Activated T-helper 17 cell treated with anti-CD3 and anti-CD28 coated beads, Interleukin-2, amount 50 U/mL, for 72 hours (primary cell): ENCODE measurements around the gene TNFAIP8L3. TPM values are rescaled to one million over a fixed set of nuclear protein-coding genes. Genes with fewer than 3 reads are reported as not detected.
"Not testable (repeated sequence)": the region's sequence is repeated elsewhere in the genome, so short reads cannot be mapped to it uniquely, and the experiment has no call there.

ENCODE experiments used
- ATAC-seq: fragments of 150-1000 bp; cut with Tn5 transposase; replicated peaks from 2 replicates; pipeline ENCODE4 v1.10.0; 2021; ENCODE audit warnings: mild to moderate bottlenecking, moderate library complexity
- H3K27ac Mint-ChIP-seq: one replicate; pipeline ENCODE4 v1.8.0; 2022; ENCODE audit warnings: mixed read lengths
- H3K27me3 Mint-ChIP-seq: one replicate; pipeline ENCODE4 v1.8.0; 2022; ENCODE audit warnings: mixed read lengths
- H3K36me3 Mint-ChIP-seq: one replicate; pipeline ENCODE4 v1.8.0; 2022; ENCODE audit warnings: low read depth, mild to moderate bottlenecking, mixed read lengths
- H3K4me1 Mint-ChIP-seq: one replicate; pipeline ENCODE4 v1.8.0; 2022; ENCODE audit warnings: mixed read lengths
- H3K4me3 Mint-ChIP-seq: one replicate; pipeline ENCODE4 v1.8.0; 2022; ENCODE audit warnings: mild to moderate bottlenecking, mixed read lengths
- H3K9me3 Mint-ChIP-seq: one replicate; pipeline ENCODE4 v1.8.0; 2022; ENCODE audit warnings: mixed read lengths
- total RNA-seq, 2 donors: library from RNA; stranded (reverse); gene quantifications; one replicate each; pipeline ENCODE4 v1.2.3, GENCODE V29; 2022

TNFAIP8L3 gene
- total RNA-seq, 2 donors from 2014 or later = not detected

GRCh38 chr15:51128701-51129100 is 34.0 kb upstream of the TNFAIP8L3 start:
- peaks cover 32% of the 10 kb centered on the region for H3K27me3 Mint-ChIP-seq
- no peaks in the 10 kb centered on the region for H3K36me3 Mint-ChIP-seq
- H3K27ac Mint-ChIP-seq = no peak overlapping the region
- no peak overlapping the region for H3K4me3 Mint-ChIP-seq
- no peak for ATAC-seq
- H3K4me1 Mint-ChIP-seq = no peaks in the 10 kb centered on the region
- no peaks in the 10 kb centered on the region for H3K9me3 Mint-ChIP-seq

DNA sequence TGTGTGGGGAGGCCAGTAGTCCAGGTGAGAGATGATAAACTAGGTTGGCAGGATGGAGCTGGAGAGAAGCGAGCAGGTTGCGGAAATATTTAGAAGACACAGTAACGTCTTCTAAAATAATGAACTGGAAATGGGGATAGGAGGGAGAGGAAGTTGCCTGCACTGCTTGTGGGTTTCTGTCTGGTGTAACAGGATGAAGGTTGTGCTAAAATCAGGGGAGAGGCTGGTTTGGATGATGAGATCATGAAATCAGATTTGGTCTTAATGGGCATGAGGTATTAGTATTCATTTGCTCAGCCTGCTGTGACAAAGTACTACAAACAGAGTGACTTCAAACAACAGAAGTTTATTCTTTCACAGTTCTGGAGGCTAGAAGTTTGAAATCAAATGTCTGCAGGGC is 32.1 kb upstream of the TNFAIP8L3 start:
- Mint-ChIP-seq H3K27me3 (peaks cover 35% of the 10 kb centered on the region), H3K36me3 (no peaks in the 10 kb centered on the region), H3K4me1 (no peaks in the 10 kb centered on the region), H3K4me3 (no peak overlapping the region), H3K9me3 (no peaks in the 10 kb centered on the region), H3K27ac (no peak overlapping the region)
- no peak for ATAC-seq

DNA sequence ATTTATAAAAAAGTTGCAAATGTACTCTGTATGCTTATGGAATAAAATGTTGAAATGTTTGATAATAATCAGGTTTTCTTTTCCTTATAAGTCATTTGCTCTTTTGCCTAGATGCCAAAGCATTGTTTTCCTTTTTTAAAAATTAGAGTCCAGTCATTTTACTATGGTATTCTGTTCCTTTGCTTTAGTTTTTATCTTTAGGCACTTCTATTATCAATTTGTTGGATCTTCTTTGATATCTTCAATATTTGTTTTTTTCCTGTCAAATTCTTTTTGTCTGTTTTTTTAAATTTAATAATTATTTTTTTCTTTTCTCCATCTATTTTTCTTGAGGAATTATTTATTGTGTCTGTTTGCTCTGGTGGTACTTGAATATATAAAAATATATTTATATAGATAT is 28.3 kb upstream of the TNFAIP8L3 start:
- not testable (repeated sequence) for H3K27ac Mint-ChIP-seq, H3K36me3 Mint-ChIP-seq
- H3K27me3 Mint-ChIP-seq = peaks cover 30% of the 10 kb centered on the region

GRCh38 chr15:51121631-51122225 is 27.0 kb upstream of the TNFAIP8L3 start:
- Mint-ChIP-seq H3K4me1 (no peaks in the 10 kb centered on the region), H3K27me3 (peaks cover 29% of the 10 kb centered on the region), H3K4me3 (no peak overlapping the region), H3K36me3 (no peaks in the 10 kb centered on the region), H3K27ac (no peak overlapping the region), H3K9me3 (no peaks in the 10 kb centered on the region)
- ATAC-seq = no peak

More for the DNA sequence above, 28.3 kb upstream of the TNFAIP8L3 start:
- not testable (repeated sequence) for H3K4me3 Mint-ChIP-seq, H3K4me1 Mint-ChIP-seq, H3K9me3 Mint-ChIP-seq, ATAC-seq

DNA sequence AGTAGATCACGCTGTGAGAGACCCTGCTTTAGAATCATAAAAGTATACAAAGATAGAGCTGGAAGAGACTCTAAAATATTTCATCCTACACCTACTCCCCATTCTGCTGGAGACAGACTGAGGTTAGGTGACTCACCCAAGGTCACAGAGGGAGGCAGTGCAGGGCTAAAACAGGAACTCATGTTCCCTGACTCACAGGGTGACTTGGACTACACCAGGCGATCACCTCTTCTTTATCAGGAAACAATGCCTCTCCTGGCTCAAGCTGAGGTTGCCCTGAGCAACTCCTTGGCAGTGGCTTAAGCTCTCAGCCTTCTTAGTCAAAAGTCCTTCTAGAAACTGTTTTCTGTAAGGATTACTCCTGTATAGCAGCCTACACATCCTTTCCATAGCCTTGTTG is 26.4 kb upstream of the TNFAIP8L3 start:
- peak; percentile 90 for ATAC-seq
- no peaks in the 10 kb centered on the region for H3K4me1 Mint-ChIP-seq
- no peaks in the 10 kb centered on the region for H3K36me3 Mint-ChIP-seq
- H3K27ac Mint-ChIP-seq = no peak overlapping the region
- H3K27me3 Mint-ChIP-seq = peaks cover 23% of the 10 kb centered on the region
- no peak overlapping the region for H3K4me3 Mint-ChIP-seq
- H3K9me3 Mint-ChIP-seq = no peaks in the 10 kb centered on the region

DNA sequence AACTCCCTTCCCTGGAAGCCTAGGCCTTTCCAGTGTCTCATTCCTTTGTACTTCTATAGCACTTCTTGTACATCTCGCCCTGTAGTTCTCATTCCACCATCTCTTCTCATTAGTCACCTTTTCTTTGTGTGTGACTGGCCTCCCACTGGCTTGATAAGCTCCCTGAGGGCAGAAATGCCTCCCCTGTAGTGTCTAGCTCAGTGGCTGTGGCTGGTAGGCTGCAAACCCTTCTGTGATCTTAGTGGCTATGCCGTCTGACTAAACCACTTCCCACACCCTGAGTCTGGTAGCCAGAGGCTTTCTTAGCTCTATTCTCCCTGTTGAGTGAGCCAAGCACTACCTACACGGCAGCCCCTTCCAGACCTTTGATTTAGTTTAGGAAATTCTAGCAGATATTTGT is 24.4 kb upstream of the TNFAIP8L3 start:
- Mint-ChIP-seq H3K9me3 (no peaks in the 10 kb centered on the region), H3K4me3 (no peak overlapping the region), H3K27me3 (peaks cover 9% of the 10 kb centered on the region), H3K27ac (no peak overlapping the region), H3K4me1 (no peaks in the 10 kb centered on the region), H3K36me3 (no peaks in the 10 kb centered on the region)
- no peak for ATAC-seq

- peaks cover 15% of the 10 kb centered on the region for H3K27me3 Mint-ChIP-seq
- no peak for ATAC-seq
- H3K36me3 Mint-ChIP-seq = no peaks in the 10 kb centered on the region
- H3K9me3 Mint-ChIP-seq = no peaks in the 10 kb centered on the region
- H3K27ac Mint-ChIP-seq = no peak overlapping the region
- H3K4me3 Mint-ChIP-seq = no peak overlapping the region
- H3K4me1 Mint-ChIP-seq = no peaks in the 10 kb centered on the region
Measured at GRCh38 chr15:51117270-51117669, 22.6 kb upstream of the TNFAIP8L3 start.

- Mint-ChIP-seq H3K27ac (no peak overlapping the region), H3K27me3 (peaks cover 19% of the 10 kb centered on the region), H3K4me1 (no peaks in the 10 kb centered on the region), H3K4me3 (no peak overlapping the region), H3K9me3 (no peaks in the 10 kb centered on the region), H3K36me3 (no peaks in the 10 kb centered on the region)
- no peak for ATAC-seq
Measured at GRCh38 chr15:51114437-51115119, 19.9 kb upstream of the TNFAIP8L3 start.

- Mint-ChIP-seq H3K4me1 (no peaks in the 10 kb centered on the region), H3K9me3 (no peaks in the 10 kb centered on the region), H3K4me3 (no peak overlapping the region), H3K27ac (no peak overlapping the region), H3K27me3 (peaks cover 13% of the 10 kb centered on the region), H3K36me3 (no peaks in the 10 kb centered on the region)
- no peak for ATAC-seq
Measured at GRCh38 chr15:51112078-51112477, 17.4 kb upstream of the TNFAIP8L3 start.

- ATAC-seq = no peak
- Mint-ChIP-seq H3K36me3 (no peaks in the 10 kb centered on the region), H3K4me1 (no peaks in the 10 kb centered on the region), H3K27me3 (peaks cover 13% of the 10 kb centered on the region), H3K4me3 (no peak overlapping the region), H3K27ac (no peak overlapping the region), H3K9me3 (no peaks in the 10 kb centered on the region)
Measured at GRCh38 chr15:51111061-51111460, 16.4 kb upstream of the TNFAIP8L3 start.

- peaks cover 13% of the 10 kb centered on the region for H3K27me3 Mint-ChIP-seq
- no peaks in the 10 kb centered on the region for H3K4me1 Mint-ChIP-seq
- H3K9me3 Mint-ChIP-seq = no peaks in the 10 kb centered on the region
- no peak overlapping the region for H3K27ac Mint-ChIP-seq
- H3K4me3 Mint-ChIP-seq = no peak overlapping the region
- no peak for ATAC-seq
- H3K36me3 Mint-ChIP-seq = no peaks in the 10 kb centered on the region
Measured at GRCh38 chr15:51110171-51110570, 15.5 kb upstream of the TNFAIP8L3 start.

DNA sequence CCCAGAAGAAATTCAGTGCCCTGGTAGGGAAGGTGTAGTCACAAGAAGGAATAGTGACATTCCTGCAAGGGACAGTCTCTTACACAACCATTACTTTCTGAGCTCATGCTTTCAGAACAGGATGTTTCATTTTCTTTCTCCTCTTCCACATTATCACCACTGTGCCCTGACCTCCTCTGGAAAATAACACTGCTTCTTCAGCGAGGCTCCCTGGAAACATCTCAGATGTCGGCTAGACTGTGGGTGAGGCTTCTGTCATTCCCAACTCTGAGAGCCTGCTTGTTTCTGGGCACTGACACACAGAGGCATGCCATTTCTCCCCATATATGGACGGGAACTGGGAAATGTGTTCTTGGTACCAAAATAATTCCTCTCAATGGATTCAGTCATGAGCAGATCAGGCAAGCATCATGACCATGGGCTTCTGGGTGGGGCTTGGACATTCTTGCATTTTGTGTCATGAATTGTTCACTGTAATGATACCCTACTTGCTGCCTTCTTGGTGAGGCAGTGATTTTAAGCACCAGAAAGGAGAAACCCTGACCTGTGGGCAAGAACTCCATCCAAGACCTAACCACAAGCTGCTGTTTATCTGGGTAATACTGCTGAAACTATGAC is 14.3 kb upstream of the TNFAIP8L3 start:
- peaks cover 19% of the 10 kb centered on the region for H3K27me3 Mint-ChIP-seq
- H3K4me3 Mint-ChIP-seq = no peak overlapping the region
- H3K4me1 Mint-ChIP-seq = no peaks in the 10 kb centered on the region
- no peak for ATAC-seq
- H3K27ac Mint-ChIP-seq = no peak overlapping the region
- H3K36me3 Mint-ChIP-seq = no peaks in the 10 kb centered on the region
- H3K9me3 Mint-ChIP-seq = no peaks in the 10 kb centered on the region

DNA sequence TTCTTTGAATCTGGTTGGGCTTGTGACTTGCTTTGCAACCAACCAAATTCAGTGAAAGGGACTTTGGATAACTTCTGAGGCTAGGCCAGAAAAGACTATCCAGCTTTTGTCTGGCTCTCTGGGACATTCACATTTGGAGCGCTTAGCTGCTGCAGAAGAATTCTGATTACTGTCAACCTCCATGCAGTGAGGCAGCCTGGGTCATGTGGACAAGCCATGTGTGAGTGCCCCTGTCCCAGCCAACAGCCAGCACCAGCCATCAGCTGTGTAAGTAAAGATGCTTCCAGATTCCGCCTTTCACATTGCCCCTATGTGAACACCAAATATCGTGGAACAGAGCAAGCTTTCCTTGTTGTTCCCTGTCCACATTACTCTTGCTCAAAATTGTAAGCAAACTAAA is 12.9 kb upstream of the TNFAIP8L3 start:
- H3K4me3 Mint-ChIP-seq = no peak overlapping the region
- H3K27me3 Mint-ChIP-seq = peaks cover 19% of the 10 kb centered on the region
- no peak for ATAC-seq
- H3K9me3 Mint-ChIP-seq = no peaks in the 10 kb centered on the region
- no peak overlapping the region for H3K27ac Mint-ChIP-seq
- no peaks in the 10 kb centered on the region for H3K4me1 Mint-ChIP-seq
- no peaks in the 10 kb centered on the region for H3K36me3 Mint-ChIP-seq

GRCh38 chr15:51106481-51106880 is 11.8 kb upstream of the TNFAIP8L3 start:
- Mint-ChIP-seq H3K27me3 (peaks cover 20% of the 10 kb centered on the region), H3K9me3 (no peaks in the 10 kb centered on the region), H3K36me3 (no peaks in the 10 kb centered on the region), H3K4me3 (no peak overlapping the region), H3K4me1 (no peaks in the 10 kb centered on the region), H3K27ac (no peak overlapping the region)
- ATAC-seq = no peak

GRCh38 chr15:51105430-51106016 is 10.8 kb upstream of the TNFAIP8L3 start:
- H3K9me3 Mint-ChIP-seq = no peaks in the 10 kb centered on the region
- H3K4me3 Mint-ChIP-seq = no peak overlapping the region
- H3K27me3 Mint-ChIP-seq = peaks cover 22% of the 10 kb centered on the region
- no peaks in the 10 kb centered on the region for H3K36me3 Mint-ChIP-seq
- ATAC-seq = no peak
- H3K27ac Mint-ChIP-seq = no peak overlapping the region
- no peaks in the 10 kb centered on the region for H3K4me1 Mint-ChIP-seq
